ENCODE data around the gene CARMIL1. TPM values are rescaled to one million over a fixed set of nuclear protein-coding genes. Genes with fewer than 3 reads are reported as not detected.

CARMIL1 gene
- total RNA-seq, 2 donors from 2014 or later, result 11.9 to 13.7 TPM

DNA sequence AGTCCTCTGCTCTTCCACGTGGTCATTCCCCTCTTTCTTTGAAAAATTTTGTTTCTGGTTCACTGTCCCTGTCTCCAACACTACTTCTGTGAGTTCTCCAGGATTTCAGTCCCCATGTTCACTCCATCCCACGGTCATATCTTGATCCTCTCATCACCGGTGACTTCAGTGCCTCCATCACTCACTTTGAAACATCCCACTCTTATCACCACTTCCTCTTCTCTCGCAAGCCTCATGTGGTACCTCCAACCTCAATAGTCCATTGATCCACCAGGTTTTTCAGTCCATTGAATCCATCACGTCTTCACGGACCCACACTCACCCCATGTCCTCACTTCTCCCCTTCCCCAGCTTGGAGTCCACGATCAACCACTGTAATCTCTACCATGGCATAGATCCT is 64.8 kb downstream of the CARMIL1 start:
- Histone ChIP-seq H3K9me3 (no peaks in the 10 kb centered on the region), H3K27ac (no peak overlapping the region), H3K36me3 (replicated peaks in 1 of 2; ENCODE audit: insufficient read depth in 1 of 2, low read depth in 2 of 2) (no peaks in the 10 kb centered on the region), H3K4me3 (no peak overlapping the region), H3K27me3 (no peaks in the 10 kb centered on the region), H3K4me1 (peaks cover 18% of the 10 kb centered on the region)
- WGBS, 2 donors, result 89 to 93% methylated on average over 7 of the region's 7 CpGs
- DNase-seq (no peak), ATAC-seq (no peak)
- TF ChIP-seq, protein P1, sequence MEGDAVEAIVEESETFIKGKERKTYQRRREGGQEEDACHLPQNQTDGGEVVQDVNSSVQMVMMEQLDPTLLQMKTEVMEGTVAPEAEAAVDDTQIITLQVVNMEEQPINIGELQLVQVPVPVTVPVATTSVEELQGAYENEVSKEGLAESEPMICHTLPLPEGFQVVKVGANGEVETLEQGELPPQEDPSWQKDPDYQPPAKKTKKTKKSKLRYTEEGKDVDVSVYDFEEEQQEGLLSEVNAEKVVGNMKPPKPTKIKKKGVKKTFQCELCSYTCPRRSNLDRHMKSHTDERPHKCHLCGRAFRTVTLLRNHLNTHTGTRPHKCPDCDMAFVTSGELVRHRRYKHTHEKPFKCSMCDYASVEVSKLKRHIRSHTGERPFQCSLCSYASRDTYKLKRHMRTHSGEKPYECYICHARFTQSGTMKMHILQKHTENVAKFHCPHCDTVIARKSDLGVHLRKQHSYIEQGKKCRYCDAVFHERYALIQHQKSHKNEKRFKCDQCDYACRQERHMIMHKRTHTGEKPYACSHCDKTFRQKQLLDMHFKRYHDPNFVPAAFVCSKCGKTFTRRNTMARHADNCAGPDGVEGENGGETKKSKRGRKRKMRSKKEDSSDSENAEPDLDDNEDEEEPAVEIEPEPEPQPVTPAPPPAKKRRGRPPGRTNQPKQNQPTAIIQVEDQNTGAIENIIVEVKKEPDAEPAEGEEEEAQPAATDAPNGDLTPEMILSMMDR (IDR thresholded peaks at IDR 0.05), result no peak
- TF ChIP-seq POLR2A (IDR thresholded peaks at IDR 0.05), result no peak
- intact Hi-C loops (cut with DNase I), result no loop called here

DNA sequence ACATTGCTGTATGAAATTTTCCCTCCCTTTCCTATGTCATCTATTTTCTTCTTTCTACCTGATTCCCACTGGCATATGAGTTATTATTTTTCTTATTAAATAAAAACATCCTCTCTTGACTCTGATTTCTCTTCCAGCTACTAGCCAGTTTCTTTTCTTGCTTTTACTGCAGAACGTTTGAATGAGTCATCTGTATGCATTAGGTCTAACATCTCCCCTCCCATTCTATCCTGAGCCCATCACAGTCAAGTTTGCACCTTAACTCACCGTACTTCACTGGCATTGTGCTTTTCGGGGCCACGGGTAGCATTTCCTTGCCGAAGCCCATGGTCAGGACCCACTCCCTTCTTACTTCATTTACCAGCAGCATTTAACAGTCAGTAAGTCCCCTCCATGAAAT is 65.7 kb downstream of the CARMIL1 start:
- intact Hi-C loops (cut with DNase I), result no loop called here

DNA sequence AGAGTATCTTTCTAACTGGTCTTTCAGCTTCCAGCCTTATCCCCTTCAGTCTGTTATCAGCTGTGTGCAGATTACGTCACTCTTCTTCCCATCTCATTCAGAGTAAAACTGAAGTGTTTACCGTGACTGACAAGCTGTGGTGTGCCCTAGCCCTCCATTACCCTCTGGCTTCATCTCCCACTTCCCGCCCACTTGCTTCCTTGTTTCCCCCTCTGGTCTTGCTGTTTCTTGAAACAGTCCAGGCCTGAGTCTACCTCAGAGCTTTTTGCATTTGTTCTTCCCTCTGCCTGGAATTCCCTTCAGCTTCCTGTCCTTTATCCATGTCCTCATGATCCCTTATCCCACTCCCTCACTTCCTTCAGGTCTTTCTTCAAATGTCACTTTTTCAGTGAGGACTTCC is 66.9 kb downstream of the CARMIL1 start:
- Histone ChIP-seq H3K9me3 (no peaks in the 10 kb centered on the region), H3K27me3 (no peaks in the 10 kb centered on the region), H3K27ac (no peak overlapping the region), H3K4me3 (no peak overlapping the region), H3K36me3 (replicated peaks in 1 of 2; ENCODE audit: insufficient read depth in 1 of 2, low read depth in 2 of 2) (no peaks in the 10 kb centered on the region), H3K4me1 (peaks cover 5% of the 10 kb centered on the region)
- WGBS, 2 donors, result 44 to 69% methylated on average over 3 of the region's 3 CpGs
- DNase-seq, result no peak
- ATAC-seq, result no peak
- TF ChIP-seq POLR2A (IDR thresholded peaks at IDR 0.05), result no peak
- TF ChIP-seq, protein P1 (IDR thresholded peaks at IDR 0.05), result no peak
- intact Hi-C loops (cut with DNase I), result no loop called here

More for the DNA sequence above, 65.7 kb downstream of the CARMIL1 start:
- Histone ChIP-seq H3K4me3 (no peak overlapping the region), H3K36me3 (replicated peaks in 1 of 2; ENCODE audit: insufficient read depth in 1 of 2, low read depth in 2 of 2) (no peaks in the 10 kb centered on the region), H3K4me1 (peaks cover 13% of the 10 kb centered on the region), H3K9me3 (no peaks in the 10 kb centered on the region), H3K27ac (no peak overlapping the region), H3K27me3 (no peaks in the 10 kb centered on the region)
- 89 to 90% methylated on average over 5 of the region's 5 CpGs for WGBS, 2 donors
- DNase-seq, result no peak
- TF ChIP-seq, protein P1 (IDR thresholded peaks at IDR 0.05), result no peak
- TF ChIP-seq POLR2A (IDR thresholded peaks at IDR 0.05), result no peak
- no peak for ATAC-seq

DNA sequence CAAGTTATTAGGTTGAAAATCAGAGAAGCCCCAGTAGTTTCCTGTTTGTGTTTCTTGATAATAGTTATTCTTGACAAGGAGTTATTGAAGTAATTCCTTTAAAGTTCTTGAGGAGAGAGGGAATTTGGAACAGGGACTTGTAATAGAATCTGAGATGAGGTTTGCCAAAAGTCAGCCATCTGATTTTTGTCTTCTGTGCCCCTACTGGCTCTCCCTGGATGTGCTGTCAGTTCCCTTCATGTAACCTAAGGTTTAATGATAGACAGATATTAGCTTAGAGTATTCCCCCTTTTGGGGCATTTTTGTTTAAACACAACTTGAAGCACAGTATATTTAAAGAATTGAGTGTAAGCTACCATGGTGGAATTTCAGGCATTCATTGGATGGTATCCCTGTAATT is 71.4 kb downstream of the CARMIL1 start:
- Histone ChIP-seq H3K9me3 (no peaks in the 10 kb centered on the region), H3K4me3 (no peak overlapping the region), H3K27me3 (no peaks in the 10 kb centered on the region), H3K4me1 (peaks cover 10% of the 10 kb centered on the region), H3K36me3 (replicated peaks in 1 of 2; ENCODE audit: insufficient read depth in 1 of 2, low read depth in 2 of 2) (no peaks in the 10 kb centered on the region), H3K27ac (no peak overlapping the region)
- intact Hi-C loops (cut with DNase I), result no loop called here
- ATAC-seq (no peak), DNase-seq (no peak)
- no peak for TF ChIP-seq POLR2A (IDR thresholded peaks at IDR 0.05)
- TF ChIP-seq, protein P1 (IDR thresholded peaks at IDR 0.05), result no peak

DNA sequence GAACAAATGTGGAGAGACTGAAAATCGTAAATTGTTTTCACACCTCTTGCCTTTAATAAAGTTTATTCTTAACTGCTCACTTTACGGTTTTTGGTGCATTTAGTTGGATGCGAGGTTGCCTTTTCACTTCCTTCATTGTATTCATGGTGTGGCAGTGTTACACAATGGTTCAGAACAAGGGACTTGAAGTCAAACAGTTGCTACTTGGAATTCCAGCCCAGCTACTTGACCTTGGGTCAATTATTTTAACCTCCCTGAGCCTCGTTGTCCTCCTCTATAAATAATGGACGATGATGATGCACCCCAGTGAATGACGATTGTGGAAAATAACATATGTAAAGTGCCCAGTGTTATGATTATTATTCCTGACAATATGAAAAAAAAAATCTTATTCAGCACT is 72.3 kb downstream of the CARMIL1 start:
- TF ChIP-seq, protein P1 (IDR thresholded peaks at IDR 0.05), result no peak
- no peak for TF ChIP-seq POLR2A (IDR thresholded peaks at IDR 0.05)

More for the DNA sequence above, 72.3 kb downstream of the CARMIL1 start:
- no peaks in the 10 kb centered on the region for H3K9me3 ChIP-seq
- peaks cover 5% of the 10 kb centered on the region for H3K4me1 ChIP-seq
- H3K36me3 ChIP-seq (replicated peaks in 1 of 2; ENCODE audit: insufficient read depth in 1 of 2, low read depth in 2 of 2), result no peaks in the 10 kb centered on the region
- H3K27ac ChIP-seq, result no peak overlapping the region
- intact Hi-C loops (cut with DNase I), result no loop called here
- H3K27me3 ChIP-seq, result no peaks in the 10 kb centered on the region
- WGBS, 2 donors, result 80 to 81% methylated on average over 6 of the region's 6 CpGs
- no peak for ATAC-seq
- no peak for DNase-seq
- no peak overlapping the region for H3K4me3 ChIP-seq
